IMR-90 (cell line): ENCODE measurements around the gene LGI2. TPM values are rescaled to one million over a fixed set of nuclear protein-coding genes. Genes with fewer than 3 reads are reported as not detected.

Experiments
- ATAC-seq: fragments of 200-7000 bp; cut with Tn5 transposase; 2 replicates; pipeline ENCODE4 v1.9.1; 2020; ENCODE audit warnings: low read depth, mild to moderate bottlenecking, moderate library complexity
- BruUV-seq: library from RNA; stranded (reverse); fragments of 400-500 nt; replicated peaks from 2 replicates; lab custom pipeline; 2021; lab: Mats Ljungman, UMichigan
- CTCF ChIA-PET: fragments of 300-600 bp; formaldehyde crosslinking; extraction: SDS; loops from one replicate; lab custom pipeline; 2021; ENCODE audit warnings: antibody characterized with exemption; lab: Yijun Ruan, JAX
- POLR2A ChIA-PET: fragments of 300-600 bp; sonication (Branson Sonifier 250); formaldehyde crosslinking; loops from one replicate; lab custom pipeline; 2022; ENCODE audit warnings: antibody characterized with exemption; ENCODE audit not compliant: unreplicated experiment; lab: Charles Lee
- DNase-seq: peaks from one replicate; pipeline ENCODE4 v3.0.0; 2013
- H2AFZ ChIP-seq: replicated peaks from 2 replicates; pipeline ENCODE3; 2013; ENCODE audit warnings: low read length, mild to moderate bottlenecking; ENCODE audit not compliant: poor library complexity
- H2AK5ac ChIP-seq: 2 replicates; pipeline ENCODE4 v1.6.1; 2013; ENCODE audit warnings: low read depth, low read length, inconsistent platforms
- H2AK9ac ChIP-seq: replicated peaks from 2 replicates; pipeline ENCODE3; 2013; ENCODE audit warnings: mild to moderate bottlenecking, low read depth, low read length, moderate library complexity; ENCODE audit not compliant: poor library complexity
- H2BK120ac ChIP-seq: 2 replicates; pipeline ENCODE4 v1.6.1; 2013; ENCODE audit warnings: low read depth, low read length, inconsistent platforms
- H2BK15ac ChIP-seq: 3 replicates; pipeline ENCODE4 v1.6.1; 2013; ENCODE audit warnings: low read depth, low read length, inconsistent platforms
- H2BK20ac ChIP-seq: 2 replicates; pipeline ENCODE4 v1.6.1; 2013; ENCODE audit warnings: low read depth, mild to moderate bottlenecking, inconsistent platforms, low read length, moderate library complexity
- H2BK5ac ChIP-seq: 2 replicates; pipeline ENCODE4 v1.6.1; 2013; ENCODE audit warnings: mild to moderate bottlenecking, low read depth, low read length, inconsistent platforms; ENCODE audit not compliant: poor library complexity, severe bottlenecking
- H3K14ac ChIP-seq: replicated peaks from 2 replicates; pipeline ENCODE4 v1.6.1; 2013; ENCODE audit warnings: low read depth, low read length, inconsistent platforms
- H3K18ac ChIP-seq: 2 replicates; pipeline ENCODE4 v1.6.1; 2013; ENCODE audit warnings: low read depth, low read length, control low read depth
- H3K23ac ChIP-seq: 2 replicates; pipeline ENCODE4 v1.6.1; 2013; ENCODE audit warnings: low read depth, low read length, inconsistent platforms
- H3K27ac ChIP-seq: 2 replicates; pipeline ENCODE4 v1.5.1; 2013; ENCODE audit warnings: mild to moderate bottlenecking, control low read depth, low read length; ENCODE audit not compliant: insufficient read depth
- H3K27me3 ChIP-seq: 2 replicates; pipeline ENCODE4 v1.6.1; 2013; ENCODE audit warnings: low read length; ENCODE audit not compliant: control insufficient read depth, insufficient read depth
- H3K36me3 ChIP-seq: 2 replicates; pipeline ENCODE4 v1.6.1; 2013; ENCODE audit warnings: low read length, mixed read lengths; ENCODE audit not compliant: control insufficient read depth, insufficient read depth
- H3K4ac ChIP-seq: 2 replicates; pipeline ENCODE4 v1.6.1; 2013; ENCODE audit warnings: low read depth, low read length, inconsistent platforms
- H3K4me1 ChIP-seq: 2 replicates; pipeline ENCODE4 v1.6.1; 2013; ENCODE audit warnings: low read length, mixed read lengths; ENCODE audit not compliant: control insufficient read depth, insufficient read depth
- H3K4me2 ChIP-seq: 2 replicates; pipeline ENCODE4 v1.6.1; 2013; ENCODE audit warnings: low read depth, mild to moderate bottlenecking, control low read depth, low read length, moderate library complexity
- H3K4me3 ChIP-seq: 2 replicates; pipeline ENCODE4 v1.5.1; 2013; ENCODE audit warnings: low read depth, mild to moderate bottlenecking, control low read depth, low read length, moderate library complexity; ENCODE audit not compliant: insufficient read depth
- H3K56ac ChIP-seq: 2 replicates; pipeline ENCODE4 v1.6.1; 2013; ENCODE audit warnings: low read length, inconsistent platforms; ENCODE audit not compliant: insufficient read depth; ENCODE audit errors: extremely low read depth
- H3K79me1 ChIP-seq, 2 experiments: 2 replicates each; pipeline ENCODE4 v1.6.1; 2013; ENCODE audit warnings: low read length in 2 of 2, inconsistent platforms in 1 of 2, low read depth in 1 of 2
- H3K9ac ChIP-seq: 2 replicates; pipeline ENCODE4 v1.6.1; 2013; ENCODE audit warnings: low read depth, low read length, control low read depth
- H3K9me1 ChIP-seq: 2 replicates; pipeline ENCODE4 v1.6.1; 2013; ENCODE audit warnings: low read length, inconsistent platforms; ENCODE audit not compliant: insufficient read depth
- H3K9me3 ChIP-seq: 2 replicates; pipeline ENCODE4 v1.6.1; 2013; ENCODE audit warnings: low read length; ENCODE audit not compliant: control insufficient read depth, insufficient read depth
- H4K20me1 ChIP-seq: 2 replicates; pipeline ENCODE4 v1.6.1; 2013; ENCODE audit warnings: low read length, inconsistent platforms; ENCODE audit not compliant: insufficient read depth
- H4K5ac ChIP-seq: 2 replicates; pipeline ENCODE4 v1.6.1; 2013; ENCODE audit warnings: mild to moderate bottlenecking, low read depth, low read length, control low read depth
- H4K8ac ChIP-seq, 2 experiments: 2 replicates each; pipeline ENCODE4 v1.6.1; 2013; ENCODE audit warnings: low read depth in 2 of 2, low read length in 2 of 2, control low read depth in 1 of 2, inconsistent platforms in 1 of 2
- H4K91ac ChIP-seq: 2 replicates; pipeline ENCODE4 v1.6.1; 2013; ENCODE audit warnings: low read depth, low read length, inconsistent platforms; ENCODE audit not compliant: insufficient read depth
- BHLHE40 ChIP-seq: fragments of 150-350 bp; IDR thresholded peaks from 2 replicates; pipeline ENCODE4 v1.6.1; 2016; ENCODE audit warnings: mild to moderate bottlenecking, low read depth, low read length
- CEBPB ChIP-seq: IDR thresholded peaks from 2 replicates; pipeline ENCODE4 v1.6.1; 2012; ENCODE audit warnings: low read depth, low read length, improper control_type of control experiment
- CHD1 ChIP-seq: IDR thresholded peaks from 2 replicates; pipeline ENCODE4 v1.6.1; 2012; ENCODE audit warnings: low read depth, low read length, improper control_type of control experiment
- FOS ChIP-seq: fragments of 150-350 bp; IDR thresholded peaks from 2 replicates; pipeline ENCODE4 v1.6.1; 2016; ENCODE audit warnings: low read depth, low read length
- MAFK ChIP-seq: IDR thresholded peaks from 2 replicates; pipeline ENCODE4 v1.6.1; 2012; ENCODE audit warnings: low read depth, low read length, improper control_type of control experiment
- MAZ ChIP-seq: IDR thresholded peaks from 2 replicates; pipeline ENCODE4 v1.6.1; 2012; ENCODE audit warnings: low read depth, mild to moderate bottlenecking, low read length, improper control_type of control experiment, moderate library complexity, borderline replicate concordance
- MXI1 ChIP-seq: IDR thresholded peaks from 2 replicates; pipeline ENCODE4 v1.6.1; 2012; ENCODE audit warnings: low read depth, mild to moderate bottlenecking, low read length, moderate library complexity, borderline replicate concordance
- NFE2L2 ChIP-seq: fragments of 150-350 bp; IDR thresholded peaks from 2 replicates; pipeline ENCODE4 v1.6.1; 2016; ENCODE audit warnings: low read depth, mild to moderate bottlenecking, low read length
- POLR2A ChIP-seq: IDR thresholded peaks from 2 replicates; pipeline ENCODE4 v1.6.1; 2012; ENCODE audit warnings: mild to moderate bottlenecking, low read depth, low read length
- RAD21 ChIP-seq: IDR thresholded peaks from 2 replicates; pipeline ENCODE4 v1.6.1; 2012; ENCODE audit warnings: low read length, improper control_type of control experiment
- RCOR1 ChIP-seq: IDR thresholded peaks from 2 replicates; pipeline ENCODE4 v1.6.1; 2012; ENCODE audit warnings: mild to moderate bottlenecking, low read length, improper control_type of control experiment; ENCODE audit not compliant: insufficient replicate concordance
- RFX5 ChIP-seq: IDR thresholded peaks from 2 replicates; pipeline ENCODE4 v1.8.0; 2012; ENCODE audit warnings: low read depth, mild to moderate bottlenecking, low read length, moderate library complexity
- SMC3 ChIP-seq: fragments of 150-350 bp; IDR thresholded peaks from 2 replicates; pipeline ENCODE4 v1.6.1; 2016; ENCODE audit warnings: low read depth, mild to moderate bottlenecking, antibody characterized with exemption, low read length, moderate library complexity
- WGBS, 2 experiments: methylation state at CpG; one replicate each; pipeline versions ENCODE4 v1.1.5 to v1.1.7; 2013; ENCODE audit warnings: missing lambda C conversion rate in 2 of 2; ENCODE audit not compliant: insufficient read length in 1 of 2; ENCODE audit errors: extremely low coverage in 2 of 2; 5-methylcytosine and 5-hydroxymethylcytosine counted together
- dilution Hi-C: fragments of 300-500 bp; cut with HindIII; formaldehyde crosslinking; loops from one replicate; pipeline ENCODE4 v1.14.3; 2018; ENCODE audit warnings: low sequenced_read_pairs; ENCODE audit not compliant: unreplicated experiment
- in situ Hi-C: fragments of 300-500 bp; cut with MboI; formaldehyde crosslinking; loops from 3 replicates; pipeline ENCODE4 v1.14.3; 2019; ENCODE audit warnings: low sequenced_read_pairs, inconsistent platforms, mixed read lengths
- intact Hi-C: fragments of 100-400 bp; cut with micrococcal nuclease; formaldehyde crosslinking; loops from 2 replicates; pipeline ENCODE4 v1.10.0; 2022
- polyA plus RNA-seq, 3 experiments: library from polyadenylated mRNA; depleted of rRNA; stranded (reverse); fragments of >200 nt; gene quantifications; 2 replicates each; pipeline ENCODE4 v1.2.3, GENCODE V29; 2012; ENCODE audit warnings: low replicate concordance in 1 of 3
- total RNA-seq: library from RNA; depleted of rRNA; stranded (reverse); fragments of >200 nt; gene quantifications from 2 replicates; pipeline ENCODE4 v1.2.3, GENCODE V29; 2012
- TF ChIP-seq, protein P1 (sequence below): fragments of 150-350 bp; IDR thresholded peaks from 2 replicates; pipeline ENCODE4 v1.6.1; 2016; ENCODE audit warnings: low read depth, mild to moderate bottlenecking, low read length, moderate library complexity, borderline replicate concordance
- TF ChIP-seq, protein P2 (sequence below): conservative IDR thresholded peaks from 2 replicates; pipeline ENCODE4 v1.5.1; 2012; ENCODE audit warnings: mild to moderate bottlenecking, low read depth, low read length, improper control_type of control experiment
- TF ChIP-seq, protein P3 (sequence below): fragments of 150-350 bp; IDR thresholded peaks from 2 replicates; pipeline ENCODE4 v1.6.1; 2017; ENCODE audit warnings: mild to moderate bottlenecking, antibody characterized with exemption, low read length, low read depth

LGI2 gene
- total and polyA plus RNA-seq, 2 of the 4 experiments (the other 2 are of a cell fraction): not detected

DNA sequence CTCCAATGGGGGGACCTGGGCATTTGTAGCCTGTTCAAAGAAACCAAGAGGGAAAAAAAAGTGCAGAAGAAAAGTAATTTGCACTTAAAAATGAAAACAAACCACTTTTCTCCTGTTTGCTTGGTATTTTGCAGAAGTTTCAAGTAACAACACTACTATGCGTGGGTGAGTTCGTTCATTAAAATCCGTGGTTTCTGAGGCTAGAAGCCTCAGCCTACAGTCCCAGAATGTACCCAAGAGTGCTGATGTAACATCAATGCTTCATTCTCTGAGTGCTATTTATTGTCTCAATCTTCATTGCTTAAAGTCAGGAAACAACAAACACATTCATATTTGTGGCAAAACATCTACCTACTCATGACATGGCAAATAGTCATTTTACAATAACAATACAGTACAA lies 29.2 kb downstream of the LGI2 start:
- DNase-seq (no peak), ATAC-seq (no peak)
- H3K4me2 ChIP-seq: no peak overlapping the region
- intact Hi-C loops (no loop called here), in situ Hi-C loops (no loop called here), dilution Hi-C loops (no loop called here)
- H2AK9ac ChIP-seq: no peak overlapping the region
- H3K27ac ChIP-seq: no peak overlapping the region
- H3K4ac ChIP-seq: no peak overlapping the region
- H3K4me1 ChIP-seq: no peaks in the 10 kb centered on the region
- no peaks in the 10 kb centered on the region for H4K20me1 ChIP-seq
- H4K8ac ChIP-seq: no peak overlapping the region
- no peak overlapping the region for H2BK120ac ChIP-seq
- H3K9me1 ChIP-seq: no peaks in the 10 kb centered on the region
- no peak overlapping the region for H2BK15ac ChIP-seq
- no peak overlapping the region for H4K5ac ChIP-seq
- H3K36me3 ChIP-seq: no peaks in the 10 kb centered on the region
- WGBS, 2 experiments: no CpG with 5 or more reads among the region's 3 CpGs
- H4K91ac ChIP-seq: no peak overlapping the region
- H2AFZ ChIP-seq: no peak overlapping the region
- H3K56ac ChIP-seq: no peak overlapping the region
- no peaks in the 10 kb centered on the region for H3K79me1 ChIP-seq
- no TSS peak for BruUV-seq
- H2AK5ac ChIP-seq: no peak overlapping the region
- no peak overlapping the region for H3K18ac ChIP-seq
- POLR2A ChIA-PET: no interaction called here
- no peak overlapping the region for H3K14ac ChIP-seq
- no peak overlapping the region for H3K23ac ChIP-seq
- no peak for TF ChIP-seq NFE2L2
- no peak for TF ChIP-seq MAFK
- no peak for TF ChIP-seq RCOR1
- TF ChIP-seq, protein P1, sequence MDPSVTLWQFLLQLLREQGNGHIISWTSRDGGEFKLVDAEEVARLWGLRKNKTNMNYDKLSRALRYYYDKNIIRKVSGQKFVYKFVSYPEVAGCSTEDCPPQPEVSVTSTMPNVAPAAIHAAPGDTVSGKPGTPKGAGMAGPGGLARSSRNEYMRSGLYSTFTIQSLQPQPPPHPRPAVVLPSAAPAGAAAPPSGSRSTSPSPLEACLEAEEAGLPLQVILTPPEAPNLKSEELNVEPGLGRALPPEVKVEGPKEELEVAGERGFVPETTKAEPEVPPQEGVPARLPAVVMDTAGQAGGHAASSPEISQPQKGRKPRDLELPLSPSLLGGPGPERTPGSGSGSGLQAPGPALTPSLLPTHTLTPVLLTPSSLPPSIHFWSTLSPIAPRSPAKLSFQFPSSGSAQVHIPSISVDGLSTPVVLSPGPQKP: no peak
- no peak for TF ChIP-seq MAZ
- no peak for TF ChIP-seq BHLHE40
- no peak for TF ChIP-seq MXI1
- no peak for TF ChIP-seq RFX5
- TF ChIP-seq RAD21: no peak
- TF ChIP-seq, protein P2, sequence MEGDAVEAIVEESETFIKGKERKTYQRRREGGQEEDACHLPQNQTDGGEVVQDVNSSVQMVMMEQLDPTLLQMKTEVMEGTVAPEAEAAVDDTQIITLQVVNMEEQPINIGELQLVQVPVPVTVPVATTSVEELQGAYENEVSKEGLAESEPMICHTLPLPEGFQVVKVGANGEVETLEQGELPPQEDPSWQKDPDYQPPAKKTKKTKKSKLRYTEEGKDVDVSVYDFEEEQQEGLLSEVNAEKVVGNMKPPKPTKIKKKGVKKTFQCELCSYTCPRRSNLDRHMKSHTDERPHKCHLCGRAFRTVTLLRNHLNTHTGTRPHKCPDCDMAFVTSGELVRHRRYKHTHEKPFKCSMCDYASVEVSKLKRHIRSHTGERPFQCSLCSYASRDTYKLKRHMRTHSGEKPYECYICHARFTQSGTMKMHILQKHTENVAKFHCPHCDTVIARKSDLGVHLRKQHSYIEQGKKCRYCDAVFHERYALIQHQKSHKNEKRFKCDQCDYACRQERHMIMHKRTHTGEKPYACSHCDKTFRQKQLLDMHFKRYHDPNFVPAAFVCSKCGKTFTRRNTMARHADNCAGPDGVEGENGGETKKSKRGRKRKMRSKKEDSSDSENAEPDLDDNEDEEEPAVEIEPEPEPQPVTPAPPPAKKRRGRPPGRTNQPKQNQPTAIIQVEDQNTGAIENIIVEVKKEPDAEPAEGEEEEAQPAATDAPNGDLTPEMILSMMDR: no peak
- no peak for TF ChIP-seq FOS
- TF ChIP-seq CHD1: no peak
- no peak for TF ChIP-seq CEBPB
- no peak for TF ChIP-seq POLR2A
- no peak for TF ChIP-seq SMC3
- TF ChIP-seq, protein P3, sequence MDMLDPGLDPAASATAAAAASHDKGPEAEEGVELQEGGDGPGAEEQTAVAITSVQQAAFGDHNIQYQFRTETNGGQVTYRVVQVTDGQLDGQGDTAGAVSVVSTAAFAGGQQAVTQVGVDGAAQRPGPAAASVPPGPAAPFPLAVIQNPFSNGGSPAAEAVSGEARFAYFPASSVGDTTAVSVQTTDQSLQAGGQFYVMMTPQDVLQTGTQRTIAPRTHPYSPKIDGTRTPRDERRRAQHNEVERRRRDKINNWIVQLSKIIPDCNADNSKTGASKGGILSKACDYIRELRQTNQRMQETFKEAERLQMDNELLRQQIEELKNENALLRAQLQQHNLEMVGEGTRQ: no peak
- CTCF ChIA-PET: interaction anchor here (0.6 kb wide), 1 partner anchor 1320 kb away, joined by 3 read pairs; no protein-coding TSS in a partner anchor
- no peak overlapping the region for H2BK5ac ChIP-seq
- H3K9ac ChIP-seq: no peak overlapping the region
- no peaks in the 10 kb centered on the region for H3K9me3 ChIP-seq
- peaks cover 18% of the 10 kb centered on the region for H3K27me3 ChIP-seq
- no peak overlapping the region for H2BK20ac ChIP-seq
- no peak overlapping the region for H3K4me3 ChIP-seq
